HTERT RPE-1 (cell line): ENCODE data around the gene EXOSC2.
"Not testable (repeated sequence)": the region's sequence is repeated elsewhere in the genome, so short reads cannot be mapped to it uniquely, and the experiment has no call there.

Experiments
- in situ Hi-C: fragments of 300-500 bp; cut with MboI; formaldehyde crosslinking; loops from 4 replicates; pipeline ENCODE4 v1.14.3; 2020; ENCODE audit warnings: low sequenced_read_pairs

The EXOSC2 gene

GRCh38 chr9:130667120-130667435, 26.5 kb upstream of the EXOSC2 start:
- in situ Hi-C loops, result no loop called here

- in situ Hi-C loops, result no loop called here
Measured at GRCh38 chr9:130668196-130668595, 25.4 kb upstream of the EXOSC2 start.

GRCh38 chr9:130668659-130669058, 24.9 kb upstream of the EXOSC2 start:
- in situ Hi-C loops, result no loop called here

GRCh38 chr9:130669965-130670364, 23.6 kb upstream of the EXOSC2 start:
- in situ Hi-C loops, result no loop called here

GRCh38 chr9:130670644-130671043, 22.9 kb upstream of the EXOSC2 start:
- in situ Hi-C loops, result no loop called here

GRCh38 chr9:130672466-130672865, 21.1 kb upstream of the EXOSC2 start:
- in situ Hi-C loops, result no loop called here

GRCh38 chr9:130672933-130673615, 20.5 kb upstream of the EXOSC2 start:
- in situ Hi-C loops, result no loop called here

GRCh38 chr9:130675396-130675795, 18.2 kb upstream of the EXOSC2 start:
- in situ Hi-C loops, result no loop called here

GRCh38 chr9:130677252-130677651, 16.3 kb upstream of the EXOSC2 start:
- in situ Hi-C loops, result no loop called here

GRCh38 chr9:130680836-130681768, 12.5 kb upstream of the EXOSC2 start:
- in situ Hi-C loops, result no loop called here

GRCh38 chr9:130681769-130682420, 11.7 kb upstream of the EXOSC2 start:
- in situ Hi-C loops, result no loop called here

- in situ Hi-C loops, result no loop called here
Measured at GRCh38 chr9:130682421-130683121, 11.0 kb upstream of the EXOSC2 start.

- in situ Hi-C loops, result no loop called here
Measured at GRCh38 chr9:130685104-130685503, 8.5 kb upstream of the EXOSC2 start.

GRCh38 chr9:130685945-130686344, 7.6 kb upstream of the EXOSC2 start:
- in situ Hi-C loops, result not testable (repeated sequence)

- in situ Hi-C loops, result no loop called here
Measured at GRCh38 chr9:130687615-130688014, 6.0 kb upstream of the EXOSC2 start.

- in situ Hi-C loops, result no loop called here
Measured at GRCh38 chr9:130688072-130688471, 5.5 kb upstream of the EXOSC2 start.

GRCh38 chr9:130689572-130689936, 4.0 kb upstream of the EXOSC2 start:
- in situ Hi-C loops, result no loop called here

- in situ Hi-C loops, result no loop called here
Measured at GRCh38 chr9:130689937-130690700, 3.5 kb upstream of the EXOSC2 start.

- in situ Hi-C loops, result no loop called here
Measured at GRCh38 chr9:130692321-130692720, 1.3 kb upstream of the EXOSC2 start.

GRCh38 chr9:130693101-130693425, 517 bp upstream of the EXOSC2 start:
- in situ Hi-C loops, result no loop called here

- in situ Hi-C loops, result no loop called here
Measured at GRCh38 chr9:130694205-130694604, 625 bp downstream of the EXOSC2 start.
